HG03571 (cell line): ENCODE data around the gene EML6.

Source experiments
- ATAC-seq: cut with Tn5 transposase; IDR thresholded peaks from one replicate; pipeline ENCODE4 v1.9.1; 2021; ENCODE audit not compliant: unreplicated experiment

EML6 gene

DNA sequence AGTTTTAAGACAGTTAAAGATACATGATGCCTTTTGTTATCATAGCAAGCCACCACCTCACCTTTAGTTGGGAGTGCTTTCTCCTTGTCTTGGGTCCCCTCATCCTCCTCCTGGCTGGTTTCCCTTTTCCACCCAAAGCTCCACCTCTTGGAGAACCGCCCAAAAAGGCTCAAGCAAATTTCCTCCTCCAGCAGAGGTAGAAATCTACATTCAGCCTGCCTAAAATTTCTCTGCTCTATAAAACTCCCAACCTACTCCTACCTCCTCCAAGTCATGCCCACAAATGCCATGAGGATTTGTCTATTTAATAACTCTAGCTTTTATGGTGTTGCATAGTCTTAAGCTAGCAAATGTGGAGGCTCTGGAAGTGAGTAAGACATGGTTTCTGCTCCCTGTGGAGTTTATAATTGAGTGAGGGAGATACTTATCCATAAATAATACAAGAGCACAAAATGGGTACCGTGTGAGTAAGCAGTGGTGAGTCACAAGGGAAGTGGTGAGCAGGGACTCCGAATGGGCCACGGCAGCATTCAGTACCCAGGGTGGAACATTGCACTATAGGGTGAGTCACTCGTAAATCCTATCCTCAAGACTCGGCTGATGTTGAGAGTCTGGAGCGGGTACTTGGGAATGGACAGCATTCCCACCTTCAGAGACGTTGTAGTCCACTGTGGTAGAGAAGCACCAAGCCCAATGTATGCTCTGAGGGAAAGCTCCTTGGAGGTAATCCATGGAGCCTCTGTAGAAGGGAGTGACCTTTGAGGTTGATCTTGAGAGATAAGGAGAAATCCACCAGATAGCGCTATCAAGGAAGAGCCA lies 180.5 kb downstream of the EML6 start:
- no peak for ATAC-seq

DNA sequence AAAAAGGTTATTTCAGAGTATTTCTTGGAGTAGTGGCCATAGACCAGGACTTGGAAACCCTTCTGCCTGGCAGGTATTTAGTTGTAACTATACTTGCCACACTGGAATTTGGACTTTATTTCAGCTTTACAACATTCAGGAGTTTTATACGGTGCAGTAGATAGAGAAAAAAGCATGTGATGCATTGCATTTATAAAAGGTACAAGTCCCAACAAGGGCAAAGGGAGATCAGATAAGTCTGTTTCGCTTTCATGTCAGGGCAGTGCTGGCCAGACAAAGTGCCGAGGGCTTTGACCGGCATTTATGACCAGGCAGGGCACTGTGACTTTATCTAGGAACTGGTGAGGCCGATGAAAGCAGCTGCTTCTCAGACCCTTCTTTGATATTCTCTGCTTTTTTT lies 181.4 kb downstream of the EML6 start:
- ATAC-seq, result no peak

DNA sequence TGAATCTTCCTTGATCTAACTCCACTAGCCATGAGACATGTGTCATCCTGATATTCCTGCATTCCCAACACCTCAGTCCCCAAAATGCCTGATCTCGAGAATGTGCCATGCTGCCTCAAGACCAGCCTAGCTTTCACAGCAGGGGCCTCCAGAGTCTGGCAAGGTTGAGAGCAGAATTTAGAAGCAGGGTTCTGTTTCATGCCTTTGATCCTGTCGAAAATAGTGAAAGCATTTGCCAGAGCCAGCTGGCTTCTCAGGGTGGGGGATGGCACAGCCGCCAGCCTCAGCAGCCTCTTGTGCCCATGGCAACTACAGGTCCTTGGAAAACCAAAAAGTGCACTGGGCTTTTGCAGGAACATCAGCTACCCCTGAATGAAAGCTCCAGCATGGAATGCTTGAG lies 183.3 kb downstream of the EML6 start:
- ATAC-seq, result no peak

DNA sequence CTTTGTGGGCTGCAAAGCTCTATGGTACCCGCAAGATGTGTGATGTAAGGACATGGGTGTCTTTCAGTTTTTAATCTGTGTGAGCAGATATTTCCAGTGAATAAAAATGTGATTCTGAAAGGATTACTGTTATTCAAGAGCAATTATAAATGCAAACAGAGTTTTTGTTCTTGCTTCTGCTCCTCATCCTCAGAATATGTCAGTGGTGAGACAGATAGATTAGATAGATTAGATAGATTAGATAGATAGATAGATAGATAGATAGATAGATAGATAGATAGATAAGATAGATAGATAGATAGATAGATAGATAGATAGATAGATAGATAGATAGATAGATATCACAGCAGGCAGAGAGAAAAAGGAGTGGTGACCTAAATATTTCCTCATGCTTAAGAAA lies 184.2 kb downstream of the EML6 start:
- ATAC-seq, result no peak

DNA sequence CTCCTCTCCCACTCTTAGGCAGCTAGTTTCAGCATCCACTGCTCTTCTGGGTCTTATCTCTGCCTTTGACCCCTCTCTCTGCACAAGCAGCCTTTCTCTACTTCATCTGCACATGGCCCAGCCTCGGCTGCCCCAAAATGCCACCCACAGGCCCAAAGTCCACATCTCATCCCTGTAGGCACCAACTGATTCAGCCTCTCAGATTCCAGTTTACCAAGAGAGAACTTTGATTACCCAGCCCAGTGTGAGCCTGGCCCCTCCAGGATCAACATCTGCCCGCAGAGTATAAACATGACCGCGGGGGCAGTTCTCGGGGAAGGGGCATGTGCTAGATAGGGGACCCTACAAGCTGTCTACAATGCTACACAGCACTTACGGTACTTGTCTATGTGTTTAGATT lies 185.1 kb downstream of the EML6 start:
- ATAC-seq, result no peak

DNA sequence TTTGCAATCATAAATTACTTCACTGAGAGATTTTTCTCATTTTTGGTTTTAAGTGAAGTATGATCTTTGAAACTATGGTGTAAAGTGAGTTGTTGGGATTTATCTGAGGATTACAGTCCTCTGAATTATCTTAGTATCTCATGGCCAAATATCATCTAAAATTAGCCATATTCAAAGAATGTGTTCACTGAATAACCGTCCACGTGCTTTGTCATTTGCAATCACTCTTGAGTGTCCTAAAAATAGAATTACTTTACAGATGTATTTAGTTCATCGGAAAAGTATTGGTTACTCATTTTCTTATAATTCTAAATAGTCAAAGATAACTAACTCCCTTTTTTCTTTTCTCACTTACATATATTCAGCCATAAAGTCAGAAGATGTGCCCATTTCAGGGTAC lies 185.5 kb downstream of the EML6 start:
- ATAC-seq, result no peak

DNA sequence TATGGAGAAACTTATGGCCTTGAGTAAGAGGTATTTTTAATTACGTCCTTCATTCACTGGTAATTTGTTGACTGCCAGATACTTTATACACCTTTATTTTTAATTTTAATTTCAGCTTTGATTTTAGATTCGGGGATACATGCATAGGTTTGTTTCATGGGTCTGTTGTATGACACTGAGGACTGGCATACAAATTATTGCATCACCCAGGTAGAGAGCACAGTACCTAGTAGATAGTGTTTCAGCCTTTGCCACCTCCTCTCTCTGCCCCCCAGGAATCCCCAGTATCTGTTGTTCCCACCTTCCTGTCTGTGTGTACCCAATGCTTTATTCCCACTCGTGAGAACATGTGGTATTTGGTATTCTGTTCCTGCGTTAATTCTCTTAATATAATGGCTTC lies 188.8 kb downstream of the EML6 start:
- no peak for ATAC-seq

DNA sequence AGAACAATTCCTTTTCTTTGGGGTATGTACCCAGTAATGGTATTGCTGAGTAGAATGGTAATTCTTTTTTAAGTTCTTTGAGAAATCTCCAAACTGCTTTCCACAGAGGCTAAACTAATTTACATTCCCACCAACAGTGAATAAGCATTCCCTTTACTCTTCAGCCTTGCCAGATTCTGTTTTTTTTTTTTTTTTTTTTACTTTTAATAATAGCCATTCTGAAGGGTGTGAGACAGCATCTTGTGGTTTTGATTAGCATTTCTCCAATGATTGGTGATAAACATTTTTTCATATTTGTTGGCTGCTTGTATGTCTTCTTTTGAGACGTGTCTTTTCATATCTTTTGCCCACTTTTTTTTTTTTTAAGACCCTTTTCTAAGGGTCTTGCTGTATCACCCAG lies 189.4 kb downstream of the EML6 start:
- ATAC-seq, result no peak

DNA sequence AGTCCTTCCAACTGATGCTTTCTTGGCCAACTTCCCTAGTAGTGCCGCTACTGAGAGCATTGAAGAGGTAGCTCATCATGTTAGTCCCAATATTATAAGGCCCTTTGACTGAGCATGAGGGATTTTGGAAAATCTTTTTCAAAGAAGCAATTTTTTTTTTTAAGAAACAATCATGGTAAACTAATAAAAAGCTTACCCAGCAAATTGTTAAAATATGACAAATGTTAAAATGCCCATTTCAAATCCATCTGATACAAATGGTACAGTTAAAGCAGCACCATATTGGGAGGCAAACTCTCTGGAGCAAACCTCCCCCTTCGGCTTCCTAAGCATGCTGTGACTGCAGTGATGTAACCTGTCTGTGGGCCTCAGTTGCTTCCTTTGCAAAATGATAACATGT lies 191.2 kb downstream of the EML6 start:
- no peak for ATAC-seq

DNA sequence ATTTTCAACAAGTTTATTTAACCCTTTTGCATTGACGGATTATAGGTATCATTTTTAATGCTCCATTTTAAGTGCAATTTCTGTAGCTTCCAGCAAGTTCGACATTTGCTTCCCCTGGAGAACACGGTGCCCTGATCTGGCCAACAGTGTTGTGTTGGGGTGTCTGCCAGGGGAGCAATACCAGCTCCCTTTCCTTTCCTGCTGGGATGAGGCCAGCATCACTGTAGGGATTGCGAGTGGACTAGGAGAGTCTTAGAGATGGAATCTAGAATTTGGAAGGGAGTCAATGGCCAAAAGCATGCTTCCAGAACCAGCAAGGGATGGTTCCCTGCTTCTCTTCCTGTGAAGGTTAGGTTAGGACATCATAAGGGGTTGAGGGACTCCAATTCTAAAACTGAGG lies 191.6 kb downstream of the EML6 start:
- no peak for ATAC-seq

DNA sequence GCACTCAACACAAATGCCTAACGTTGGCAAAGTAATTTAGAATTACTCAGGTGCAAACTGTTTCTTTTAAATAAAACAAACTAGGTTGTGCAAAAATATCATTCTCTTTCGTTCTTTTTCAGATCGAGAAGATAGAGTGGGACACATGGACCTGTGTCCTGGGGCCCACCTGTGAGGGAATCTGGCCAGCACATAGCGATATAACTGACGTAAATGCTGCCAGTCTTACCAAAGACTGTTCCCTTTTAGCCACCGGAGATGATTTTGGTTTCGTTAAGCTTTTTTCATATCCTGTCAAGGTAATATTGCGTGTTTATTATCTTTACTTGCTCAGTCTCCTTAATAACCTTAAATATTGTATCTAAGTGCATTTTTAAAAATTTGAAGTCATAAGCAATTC lies 193.2 kb downstream of the EML6 start:
- no peak for ATAC-seq

DNA sequence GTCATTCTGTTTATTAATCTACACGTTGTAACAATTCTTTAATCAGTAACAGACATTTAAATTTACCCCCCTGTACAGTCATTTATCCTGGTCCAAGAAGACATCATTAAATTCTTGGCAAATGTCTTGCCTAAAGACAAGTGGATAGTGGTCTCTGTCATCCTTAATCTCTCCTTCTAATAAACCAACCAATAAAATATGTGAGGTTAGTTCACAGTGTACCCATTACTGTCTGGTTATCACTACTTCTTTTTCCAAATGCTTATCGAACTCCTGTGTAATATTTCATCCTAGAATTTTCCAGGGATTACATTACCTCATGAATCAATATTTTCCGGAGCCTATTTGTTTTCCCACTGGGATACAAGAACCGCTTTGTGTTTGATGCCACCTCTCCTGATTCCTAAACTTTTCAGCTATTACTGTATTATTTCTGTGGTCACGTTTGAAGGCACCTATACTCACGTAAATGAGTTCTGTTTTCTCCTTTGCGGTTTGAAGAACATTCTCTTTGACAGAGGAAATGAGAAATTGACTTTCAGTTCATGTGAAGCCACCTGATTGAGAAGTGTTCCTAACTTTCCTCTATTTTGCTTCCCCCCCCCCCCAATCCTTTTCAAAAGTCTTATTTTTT lies 195.3 kb downstream of the EML6 start:
- no peak for ATAC-seq

DNA sequence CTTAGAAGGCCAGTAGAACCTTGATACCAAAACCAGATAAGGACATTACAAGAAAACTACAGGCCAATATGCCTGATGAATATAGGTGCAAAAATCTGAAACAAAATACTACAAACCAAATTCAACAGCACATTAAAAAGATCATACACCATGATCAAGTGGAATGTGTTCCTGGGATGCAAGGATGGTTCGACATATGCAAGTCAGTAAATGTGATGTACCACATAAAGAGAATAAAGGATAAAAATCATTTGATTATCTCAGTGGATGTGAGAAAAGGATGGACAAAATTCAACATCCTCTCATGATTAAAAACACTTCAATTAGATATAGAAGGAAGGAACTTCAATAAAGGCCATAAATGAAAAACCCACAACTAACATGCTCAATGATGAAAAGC lies 197.2 kb downstream of the EML6 start:
- no peak for ATAC-seq

DNA sequence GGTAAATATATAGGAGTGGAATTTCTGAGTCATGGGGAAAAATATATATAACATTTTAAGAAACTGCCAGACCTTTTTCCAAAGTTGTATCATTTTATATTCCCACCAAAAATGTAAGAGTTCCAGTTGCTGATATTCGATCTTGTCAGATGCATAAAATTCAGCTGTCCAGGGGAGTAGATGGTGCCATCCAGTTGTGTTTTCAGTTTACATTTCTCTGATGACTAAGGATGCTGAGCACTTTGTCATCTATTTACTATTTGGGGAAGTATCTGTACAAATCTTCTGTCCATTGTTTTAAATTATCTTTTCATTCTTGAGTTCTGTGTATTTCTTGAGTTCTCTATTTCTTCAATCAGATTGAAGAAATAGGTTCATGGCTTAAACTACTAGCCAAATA lies 200.7 kb downstream of the EML6 start:
- no peak for ATAC-seq

DNA sequence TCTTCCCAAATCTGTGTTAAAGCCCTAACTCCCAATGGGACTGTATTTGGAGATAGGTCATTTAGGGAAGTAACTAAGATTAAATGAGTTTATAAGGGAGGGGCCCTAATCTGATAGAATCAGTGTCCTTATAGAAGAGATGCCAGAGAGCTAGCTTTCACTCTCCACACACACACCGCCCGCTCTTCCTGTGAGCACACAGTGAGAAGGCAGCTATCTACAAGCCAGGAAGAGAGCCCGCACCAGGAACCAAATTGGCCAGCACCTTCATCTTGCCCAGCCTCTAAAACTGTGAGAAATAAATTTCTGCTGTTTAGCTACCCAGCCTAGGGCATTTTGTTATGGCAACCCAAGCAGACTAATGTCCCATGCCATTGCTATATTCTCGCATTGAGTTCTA lies 201.6 kb downstream of the EML6 start:
- ATAC-seq, result no peak

DNA sequence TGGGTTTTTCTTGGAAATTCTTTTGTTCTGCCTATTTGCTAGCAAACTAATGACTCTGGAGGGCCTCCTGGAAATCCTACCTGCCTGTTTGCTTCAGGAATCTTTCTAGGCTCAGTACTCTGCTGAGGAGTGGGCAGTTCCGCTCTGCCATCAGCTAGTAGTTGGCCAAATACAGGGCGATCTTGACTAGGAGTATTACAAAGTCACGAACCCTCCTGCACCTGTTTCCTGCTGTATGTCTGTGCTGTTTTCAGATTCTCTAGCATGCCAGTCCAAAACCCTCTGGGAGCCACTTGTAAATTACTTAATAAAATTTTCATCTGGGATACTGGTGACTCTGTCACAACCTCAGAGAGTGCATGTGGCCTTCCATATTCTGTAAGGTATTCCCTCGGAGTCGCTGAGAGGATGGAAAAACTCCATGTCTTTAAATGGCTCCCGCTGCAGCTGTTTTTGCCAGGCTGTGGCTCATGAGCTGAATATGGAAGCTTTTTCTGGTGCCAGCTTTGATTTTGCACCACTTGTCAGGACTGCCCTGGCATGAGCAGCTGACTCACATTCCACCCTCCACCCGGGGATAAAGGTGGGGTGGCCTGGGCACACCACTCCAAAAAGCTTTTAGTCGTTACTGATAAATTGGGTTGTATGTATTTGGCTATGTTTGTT lies 203.8 kb downstream of the EML6 start:
- no peak for ATAC-seq

DNA sequence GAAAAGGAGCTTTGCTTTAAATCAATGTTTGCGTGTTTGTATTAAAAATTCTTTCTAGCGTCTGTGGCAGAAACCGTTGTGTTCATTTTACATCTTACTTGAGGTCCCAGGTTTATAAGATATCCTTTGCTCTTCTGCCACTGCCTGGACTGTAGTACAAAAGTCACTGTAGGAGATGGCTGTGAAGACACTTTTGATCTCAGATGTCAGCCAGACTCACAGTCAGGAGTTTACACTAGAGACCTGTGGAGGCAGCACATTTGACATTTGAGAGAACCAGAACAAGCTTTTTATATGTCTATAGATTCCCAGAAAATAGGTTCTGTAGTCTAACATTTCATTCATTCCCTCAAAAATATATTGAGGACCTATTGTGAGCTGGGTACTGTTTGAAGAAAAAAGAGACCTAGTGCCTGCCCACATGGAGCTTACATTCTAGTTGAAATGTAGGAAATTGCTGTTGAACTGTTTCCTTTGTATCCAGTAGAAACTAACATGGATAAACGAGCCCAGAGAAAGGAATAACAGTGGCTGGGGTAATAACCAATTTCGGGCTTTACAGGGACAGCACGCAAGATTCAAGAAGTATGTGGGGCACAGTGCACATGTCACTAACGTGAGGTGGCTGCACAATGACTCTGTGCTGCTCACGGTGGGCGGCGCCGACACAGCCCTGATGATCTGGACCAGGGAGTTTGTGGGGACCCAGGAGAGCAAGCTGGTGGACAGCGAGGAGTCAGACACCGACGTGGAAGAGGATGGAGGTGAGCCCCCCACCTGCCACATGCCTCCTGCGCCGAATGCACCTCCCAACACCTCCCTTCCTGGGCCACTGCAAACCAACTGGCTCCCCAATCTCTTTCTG lies 204.5 kb downstream of the EML6 start:
- no peak for ATAC-seq

DNA sequence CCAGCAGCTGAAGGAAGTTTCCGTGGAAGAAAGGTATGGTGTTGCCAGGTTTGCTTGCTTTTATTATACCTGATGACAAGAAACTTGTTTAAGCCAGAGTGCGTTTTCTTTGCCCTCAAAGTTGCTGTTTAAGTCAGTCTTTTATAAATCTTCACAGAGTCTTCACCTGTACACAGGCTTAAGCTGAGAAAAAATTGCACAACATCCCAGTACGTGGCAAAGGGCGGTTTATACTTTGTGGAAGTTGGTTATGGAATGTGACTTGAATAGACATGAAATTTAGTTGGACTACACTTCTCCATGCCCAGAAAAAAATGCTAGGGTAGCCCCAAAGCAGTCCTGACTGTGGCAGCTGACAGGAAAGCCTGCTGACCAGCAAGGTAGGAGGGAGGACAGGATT lies 205.3 kb downstream of the EML6 start:
- ATAC-seq, result no peak

DNA sequence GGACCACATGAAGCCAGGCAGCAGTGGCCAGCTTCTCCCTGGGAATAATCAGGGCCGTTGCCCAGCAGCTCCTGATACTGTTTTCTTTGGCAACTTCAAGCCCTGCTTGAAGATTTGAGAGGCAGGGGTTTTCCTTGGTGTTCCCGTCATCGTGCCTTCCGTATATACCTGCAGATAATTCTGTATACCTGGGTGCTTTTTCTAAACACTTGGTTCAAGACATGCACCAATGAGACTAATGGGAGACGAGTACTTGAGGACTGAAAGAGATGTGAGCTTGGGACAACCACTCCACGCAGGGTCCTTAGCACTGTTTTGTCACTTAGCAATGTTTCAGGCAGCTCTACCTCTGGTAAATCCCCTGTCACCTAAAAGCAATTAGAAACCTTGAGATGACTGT lies 208.0 kb downstream of the EML6 start:
- no peak for ATAC-seq

DNA sequence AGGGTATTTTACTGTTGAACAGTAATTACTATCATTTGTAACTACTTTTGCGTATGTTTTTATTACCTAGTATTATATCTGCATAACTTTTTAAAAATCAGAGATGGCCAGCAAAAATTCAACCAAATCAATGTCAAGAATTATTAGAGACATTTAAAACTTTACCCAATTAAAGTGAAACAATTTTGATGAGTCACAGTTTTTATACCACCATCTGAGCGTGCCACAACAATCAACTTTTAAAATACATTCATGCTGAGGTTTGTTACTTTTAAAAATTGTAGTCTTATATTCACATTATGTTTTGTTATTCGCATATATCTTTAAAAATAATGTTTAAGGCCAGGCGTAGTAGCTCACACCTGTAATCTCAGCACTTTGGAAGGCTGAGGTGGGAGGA lies 211.9 kb downstream of the EML6 start:
- no peak for ATAC-seq

DNA sequence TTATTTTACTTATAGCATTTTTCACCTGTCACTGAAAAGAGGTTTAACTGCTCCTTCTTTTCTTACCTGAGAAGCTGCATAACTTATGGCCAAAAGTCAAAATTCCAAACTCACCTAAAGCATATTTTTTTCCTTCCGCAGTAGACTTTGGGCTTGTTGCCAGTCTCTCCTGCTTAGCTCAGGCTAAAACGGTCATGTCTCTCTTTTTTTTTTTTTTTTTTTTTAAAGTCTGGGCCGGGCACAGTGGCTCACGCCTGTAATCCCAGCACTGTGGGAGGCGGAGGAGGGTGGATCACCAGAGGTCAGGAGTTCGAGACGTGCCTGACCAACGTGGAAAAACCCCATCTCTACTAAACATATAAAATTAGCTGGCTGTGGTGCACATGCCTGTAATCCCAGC lies 213.3 kb downstream of the EML6 start:
- no peak for ATAC-seq
